ENCODE data around the gene USP6NL. TPM values are rescaled to one million over a fixed set of nuclear protein-coding genes. Genes with fewer than 3 reads are reported as not detected.

Gene USP6NL
- total RNA-seq, 1 experiment from 2014 or later = 24.6 TPM

DNA sequence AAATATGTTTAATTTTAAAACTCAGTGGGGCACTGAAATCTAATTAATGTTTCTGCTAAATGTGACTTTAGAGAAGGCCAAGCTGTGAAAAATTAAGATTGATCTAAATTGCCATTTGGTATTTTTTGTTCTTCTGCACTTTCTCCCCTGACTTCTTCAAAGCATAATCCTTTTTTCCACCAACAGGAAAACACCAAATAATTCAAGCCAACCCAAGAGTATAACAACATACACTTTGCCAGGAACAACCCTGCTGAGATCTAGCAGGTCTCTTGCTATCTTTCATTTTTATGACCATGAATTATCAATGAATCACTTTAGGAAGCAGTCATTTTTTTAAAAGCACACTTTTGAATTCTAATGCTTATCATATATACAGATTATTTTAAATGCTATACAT lies 100.1 kb downstream of the USP6NL start:
- CTCF ChIA-PET = no interaction called here
- H4K20me1 ChIP-seq (ENCODE audit: insufficient read depth) = no peaks in the 10 kb centered on the region
- H3K36me3 ChIP-seq (ENCODE audit: control insufficient read depth in 1 of 2, insufficient read depth in 2 of 2, low read length in 2 of 2) = no peaks in the 10 kb centered on the region
- DNase-seq (ENCODE audit: low read depth, low spot score) = no peak
- peaks cover 6% of the 10 kb centered on the region; the same call in 1 of the 2 replicates for H3K79me2 ChIP-seq (ENCODE audit: insufficient read depth, low read length)
- POLR2A ChIA-PET = no interaction called here
- no peak overlapping the region for H3K4me2 ChIP-seq (ENCODE audit: low read length)
- no peak overlapping the region for H3K27ac ChIP-seq (ENCODE audit: low read depth, low read length)
- no peaks in the 10 kb centered on the region for H3K9me3 ChIP-seq (ENCODE audit: control insufficient read depth in 1 of 2, insufficient read depth in 1 of 2, low read depth in 1 of 2, low read length in 2 of 2)
- no peak overlapping the region for H2AFZ ChIP-seq (ENCODE audit: low read depth, low read length, poor library complexity, severe bottlenecking)
- H3K9me2 ChIP-seq (ENCODE audit: insufficient read depth) = no peaks in the 10 kb centered on the region
- no peaks in the 10 kb centered on the region for H3K4me1 ChIP-seq (ENCODE audit: control insufficient read depth in 1 of 2, insufficient read depth in 2 of 2, low read length in 2 of 2)
- BruUV-seq (replicated peaks) = no TSS peak
- no peaks in the 10 kb centered on the region for H3K27me3 ChIP-seq (ENCODE audit: insufficient read depth, low read length)
- H3K4me3 ChIP-seq (replicated peaks in 1 of 2; ENCODE audit: low read depth in 1 of 2, low read length in 2 of 2) = no peak overlapping the region
- no peak for TF ChIP-seq JUND (IDR thresholded peaks at IDR 0.05)
- TF ChIP-seq SRF (IDR thresholded peaks at IDR 0.05; ENCODE audit: low read depth) = no peak
- TF ChIP-seq FOSL1 (IDR thresholded peaks at IDR 0.05; ENCODE audit: low read depth) = no peak
- H3K9ac ChIP-seq (ENCODE audit: low read length) = no peak overlapping the region
- RAD21 ChIA-PET (ENCODE audit: low non-redundant PET in 1 of 2, low total read pairs in 2 of 2, uncharacterized antibody in 2 of 2, unreplicated experiment in 2 of 2) = no interaction called here
- intact Hi-C loops (cut with micrococcal nuclease) = no loop called here
- no peak for ATAC-seq

- no peaks in the 10 kb centered on the region for H3K9me2 ChIP-seq (ENCODE audit: insufficient read depth)
- H2AFZ ChIP-seq (ENCODE audit: low read depth, low read length, poor library complexity, severe bottlenecking) = no peak overlapping the region
- ChIA-PET CTCF (no interaction called here), POLR2A (no interaction called here), RAD21 (ENCODE audit: low non-redundant PET in 1 of 2, low total read pairs in 2 of 2, uncharacterized antibody in 2 of 2, unreplicated experiment in 2 of 2) (no interaction called here)
- no peak overlapping the region for H3K9ac ChIP-seq (ENCODE audit: low read length)
- H3K79me2 ChIP-seq (ENCODE audit: insufficient read depth, low read length) = peaks cover 6% of the 10 kb centered on the region; the same call in 1 of the 2 replicates
- TF ChIP-seq RAD21 (IDR thresholded peaks at IDR 0.05; ENCODE audit: low read depth) (no peak), JUND (IDR thresholded peaks at IDR 0.05) (no peak), YY1 (IDR thresholded peaks at IDR 0.05; ENCODE audit: extremely low read depth, insufficient replicate concordance, low read depth, low read length) (no peak), ZNF274 (IDR thresholded peaks at IDR 0.05; ENCODE audit: low read depth, low read length) (no peak), EGR1 (IDR thresholded peaks at IDR 0.05; ENCODE audit: low read depth) (no peak), MAX (IDR thresholded peaks at IDR 0.05) (no peak)
- TF ChIP-seq, protein P1, sequence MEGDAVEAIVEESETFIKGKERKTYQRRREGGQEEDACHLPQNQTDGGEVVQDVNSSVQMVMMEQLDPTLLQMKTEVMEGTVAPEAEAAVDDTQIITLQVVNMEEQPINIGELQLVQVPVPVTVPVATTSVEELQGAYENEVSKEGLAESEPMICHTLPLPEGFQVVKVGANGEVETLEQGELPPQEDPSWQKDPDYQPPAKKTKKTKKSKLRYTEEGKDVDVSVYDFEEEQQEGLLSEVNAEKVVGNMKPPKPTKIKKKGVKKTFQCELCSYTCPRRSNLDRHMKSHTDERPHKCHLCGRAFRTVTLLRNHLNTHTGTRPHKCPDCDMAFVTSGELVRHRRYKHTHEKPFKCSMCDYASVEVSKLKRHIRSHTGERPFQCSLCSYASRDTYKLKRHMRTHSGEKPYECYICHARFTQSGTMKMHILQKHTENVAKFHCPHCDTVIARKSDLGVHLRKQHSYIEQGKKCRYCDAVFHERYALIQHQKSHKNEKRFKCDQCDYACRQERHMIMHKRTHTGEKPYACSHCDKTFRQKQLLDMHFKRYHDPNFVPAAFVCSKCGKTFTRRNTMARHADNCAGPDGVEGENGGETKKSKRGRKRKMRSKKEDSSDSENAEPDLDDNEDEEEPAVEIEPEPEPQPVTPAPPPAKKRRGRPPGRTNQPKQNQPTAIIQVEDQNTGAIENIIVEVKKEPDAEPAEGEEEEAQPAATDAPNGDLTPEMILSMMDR (IDR thresholded peaks at IDR 0.05 in 2 of 3, conservative IDR thresholded peaks at IDR 0.05 in 1 of 3; ENCODE audit: borderline replicate concordance in 1 of 3, insufficient read depth in 1 of 3, low read depth in 2 of 3, low read length in 2 of 3) = no peak
- TF ChIP-seq, protein P2, sequence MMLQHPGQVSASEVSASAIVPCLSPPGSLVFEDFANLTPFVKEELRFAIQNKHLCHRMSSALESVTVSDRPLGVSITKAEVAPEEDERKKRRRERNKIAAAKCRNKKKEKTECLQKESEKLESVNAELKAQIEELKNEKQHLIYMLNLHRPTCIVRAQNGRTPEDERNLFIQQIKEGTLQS (IDR thresholded peaks at IDR 0.05) = no peak
- H3K27me3 ChIP-seq (ENCODE audit: insufficient read depth, low read length) = no peaks in the 10 kb centered on the region
- no peak for ATAC-seq
- no peak overlapping the region for H3K27ac ChIP-seq (ENCODE audit: low read depth, low read length)
- no peak overlapping the region for H3K4me2 ChIP-seq (ENCODE audit: low read length)
- H3K36me3 ChIP-seq (ENCODE audit: control insufficient read depth in 1 of 2, insufficient read depth in 2 of 2, low read length in 2 of 2) = no peaks in the 10 kb centered on the region
- H3K4me3 ChIP-seq (replicated peaks in 1 of 2; ENCODE audit: low read depth in 1 of 2, low read length in 2 of 2) = no peak overlapping the region
- H3K4me1 ChIP-seq (ENCODE audit: control insufficient read depth in 1 of 2, insufficient read depth in 2 of 2, low read length in 2 of 2) = no peaks in the 10 kb centered on the region
- H4K20me1 ChIP-seq (ENCODE audit: insufficient read depth) = no peaks in the 10 kb centered on the region
- no peaks in the 10 kb centered on the region for H3K9me3 ChIP-seq (ENCODE audit: control insufficient read depth in 1 of 2, insufficient read depth in 1 of 2, low read depth in 1 of 2, low read length in 2 of 2)
- no TSS peak for BruUV-seq (replicated peaks)
- intact Hi-C loops (cut with micrococcal nuclease) = no loop called here
- DNase-seq (ENCODE audit: low read depth, low spot score) = no peak
Observed at GRCh38 chr10:11510736-11511135, 100.7 kb downstream of the USP6NL start.
